HepG2 (cell line): Measurements from ENCODE around the gene ENTPD2. TPM values are rescaled to one million over a fixed set of nuclear protein-coding genes. Genes with fewer than 3 reads are reported as not detected.

ENCODE experiments used
- ATAC-seq: fragments of 200-7000 bp; cut with Tn5 transposase; 3 replicates; pipeline ENCODE4 v1.9.1; 2020; ENCODE audit warnings: mild to moderate bottlenecking, moderate library complexity
- BruUV-seq: library from RNA; stranded (reverse); fragments of 400-500 nt; replicated peaks from 2 replicates; lab custom pipeline; 2021; lab: Mats Ljungman, UMichigan
- CTCF ChIA-PET: fragments of 300-600 bp; formaldehyde crosslinking; extraction: SDS; loops from one replicate; lab custom pipeline; 2021; ENCODE audit warnings: low total read pairs, inconsistent platforms, low intra/inter-chr PET ratio; lab: Yijun Ruan, JAX
- POLR2A ChIA-PET: fragments of 350-600 bp; sonication (Branson Sonifier 250); formaldehyde crosslinking; loops from one replicate; lab custom pipeline; 2020; ENCODE audit warnings: antibody characterized with exemption, inconsistent platforms; lab: Yijun Ruan, JAX
- DNase-seq: peaks from one replicate; pipeline ENCODE4 v3.0.0-alpha.2; 2015; ENCODE audit warnings: low spot score
- FAIRE-seq: peaks from 3 replicates; lab custom pipeline; 2011; peaks lifted over from hg19 to GRCh38; lab: Jason Lieb, UNC
- H2AFZ ChIP-seq: one replicate; pipeline ENCODE4 v1.6.1; 2011; ENCODE audit warnings: low read length, inconsistent platforms
- H3K27ac ChIP-seq: fragments of 300-600 bp; 3 replicates; pipeline ENCODE4 v1.8.0; 2011; ENCODE audit warnings: mixed run types, mild to moderate bottlenecking, mixed read lengths, low read length, inconsistent platforms; ENCODE audit not compliant: insufficient read depth; ENCODE audit errors: extremely low read length
- H3K27me3 ChIP-seq, 2 experiments: fragments of 200-600 bp in 1 of 2; 2 replicates in 1 of 2; 3 replicates in 1 of 2; pipeline versions ENCODE4 v1.6.0 to v1.8.0; 2011; ENCODE audit warnings: low read length in 2 of 2, mild to moderate bottlenecking in 2 of 2, moderate library complexity in 2 of 2, inconsistent platforms in 1 of 2; ENCODE audit not compliant: insufficient read depth in 2 of 2, control insufficient read depth in 1 of 2
- H3K36me3 ChIP-seq, 2 experiments: fragments of 200-600 bp in 1 of 2; replicated peaks in 1 of 2; 2 replicates in 1 of 2; 3 replicates in 1 of 2; pipeline versions ENCODE4 v1.5.1 to v1.8.0; 2011; ENCODE audit warnings: low read length in 2 of 2, inconsistent platforms in 1 of 2; ENCODE audit not compliant: insufficient read depth in 2 of 2, control insufficient read depth in 1 of 2
- H3K4me1 ChIP-seq: 2 replicates; pipeline ENCODE4 v1.5.1; 2012; ENCODE audit warnings: low read length, inconsistent platforms; ENCODE audit not compliant: insufficient read depth
- H3K4me2 ChIP-seq: 2 replicates; pipeline ENCODE4 v1.6.0; 2011; ENCODE audit warnings: low read depth, low read length, inconsistent platforms
- H3K4me3 ChIP-seq, 3 experiments: fragments of 200-600 bp in 1 of 3; sonication (generic), shearing (Covaris generic) in 1 of 3; replicated peaks in 1 of 3; 2 replicates each; pipeline ENCODE4 v1.5.1; 2011 to 2016; ENCODE audit warnings: low read length in 3 of 3, inconsistent platforms in 2 of 3, low read depth in 2 of 3, mild to moderate bottlenecking in 2 of 3, control low read depth in 1 of 3, mixed read lengths in 1 of 3; ENCODE audit not compliant: insufficient read depth in 1 of 3
- H3K79me2 ChIP-seq: one replicate; pipeline ENCODE4 v1.6.1; 2011; ENCODE audit warnings: low read length, inconsistent platforms; ENCODE audit not compliant: insufficient read depth
- H3K9ac ChIP-seq: 2 replicates; pipeline ENCODE4 v1.6.0; 2011; ENCODE audit warnings: mild to moderate bottlenecking, low read depth, low read length, inconsistent platforms; ENCODE audit not compliant: insufficient read depth
- H3K9me3 ChIP-seq: 2 replicates; pipeline ENCODE4 v1.5.1; 2012; ENCODE audit warnings: mild to moderate bottlenecking, low read length
- H4K20me1 ChIP-seq: 2 replicates; pipeline ENCODE4 v1.6.0; 2011; ENCODE audit warnings: inconsistent platforms, mild to moderate bottlenecking, low read length, moderate library complexity; ENCODE audit not compliant: insufficient read depth
- BHLHE40 ChIP-seq: IDR thresholded peaks from 2 replicates; pipeline ENCODE4 v1.6.1; 2011; ENCODE audit warnings: low read length, improper control_type of control experiment
- JUNB ChIP-seq: sonication (generic); formaldehyde crosslinking; IDR thresholded peaks from 2 replicates; pipeline ENCODE4 v1.8.0; 2022; ENCODE audit warnings: missing genetic modification reagents, mild to moderate bottlenecking, borderline replicate concordance
- KDM2A ChIP-seq: sonication (generic); formaldehyde crosslinking; IDR thresholded peaks from 2 replicates; pipeline ENCODE4 v1.4.0; 2020; ENCODE audit warnings: low read depth, missing genetic modification reagents, borderline replicate concordance
- MED1 ChIP-seq: sonication (generic); formaldehyde crosslinking; IDR thresholded peaks from 2 replicates; pipeline ENCODE4 v1.4.0; 2020; ENCODE audit warnings: missing genetic modification reagents
- NR2F6 ChIP-seq, 2 experiments: IDR thresholded peaks; 2 replicates each; pipeline ENCODE4 v1.6.1; 2016; ENCODE audit warnings: antibody characterized with exemption in 1 of 2, mild to moderate bottlenecking in 1 of 2
- SOX6 ChIP-seq, 2 experiments: fragments of 450-650 bp in 1 of 2; sonication (generic) in 1 of 2; formaldehyde crosslinking in 1 of 2; IDR thresholded peaks; 2 replicates each; pipeline versions ENCODE4 v1.4.0 to v1.6.1; 2017 to 2020; ENCODE audit warnings: antibody characterized with exemption in 1 of 2, mild to moderate bottlenecking in 1 of 2, missing genetic modification reagents in 1 of 2
- ZNF24 ChIP-seq: fragments of 450-650 bp; IDR thresholded peaks from 2 replicates; pipeline ENCODE4 v1.6.1; 2017; ENCODE audit warnings: antibody characterized with exemption, mild to moderate bottlenecking
- ZNF569 ChIP-seq: sonication (generic); formaldehyde crosslinking; IDR thresholded peaks from 2 replicates; pipeline ENCODE4 v1.5.0; 2020; ENCODE audit warnings: mild to moderate bottlenecking, missing genetic modification reagents, moderate library complexity, borderline replicate concordance
- WGBS: methylation state at CpG from one replicate; pipeline ENCODE4 v1.1.6; 2017; ENCODE audit warnings: low lambda C conversion rate; 5-methylcytosine and 5-hydroxymethylcytosine counted together
- in situ Hi-C: cut with HindIII; loops from 2 replicates; pipeline ENCODE4 v1.10.0; 2017; ENCODE audit warnings: low pct_unique_long_range_greater_than_20kb; ENCODE audit not compliant: extremely low pct_ligation_motif_present
- intact Hi-C: fragments of 100-400 bp; cut with micrococcal nuclease; formaldehyde crosslinking; loops from one replicate; pipeline ENCODE4 v1.10.0; 2022; ENCODE audit not compliant: unreplicated experiment
- polyA plus RNA-seq, 8 experiments: library from polyadenylated mRNA; depleted of rRNA in 3 of 8; stranded (reverse) in 7 of 8; unstranded in 1 of 8; fragments of >200 nt; fragmentation: Illumina TruSeq in 4 of 8; extraction: Trizol in 4 of 8; gene quantifications; 2 replicates each; pipeline versions ENCODE4 v1.2.1 to v1.2.3, GENCODE V29; 2011 to 2016; ENCODE audit warnings: low read depth in 4 of 8, missing spikeins in 1 of 8, mixed read lengths in 1 of 8; ENCODE audit not compliant: insufficient read depth in 1 of 8
- total RNA-seq, 5 experiments: library from RNA; depleted of rRNA; stranded (reverse); fragments of >200 nt; fragmentation: Illumina TruSeq; extraction: Trizol; gene quantifications; 2 replicates each; pipeline ENCODE4 v1.2.3, GENCODE V29; 2016; ENCODE audit warnings: low read depth in 1 of 5
- TF ChIP-seq, protein P1 (sequence below): sonication (generic); formaldehyde crosslinking; IDR thresholded peaks from 2 replicates; pipeline ENCODE4 v1.5.1; 2020; ENCODE audit warnings: mild to moderate bottlenecking, missing genetic modification reagents, moderate library complexity
- TF ChIP-seq, protein P2 (sequence below): sonication (generic); formaldehyde crosslinking; IDR thresholded peaks from 2 replicates; pipeline ENCODE4 v1.5.0; 2020; ENCODE audit warnings: missing genetic modification reagents, mild to moderate bottlenecking, borderline replicate concordance

Gene ENTPD2
- total and polyA plus RNA-seq, 2 of the 13 experiments (the other 11 are each of a cell fraction or from before 2014, with no cell fraction given): 0.95 to 3.2 TPM

DNA sequence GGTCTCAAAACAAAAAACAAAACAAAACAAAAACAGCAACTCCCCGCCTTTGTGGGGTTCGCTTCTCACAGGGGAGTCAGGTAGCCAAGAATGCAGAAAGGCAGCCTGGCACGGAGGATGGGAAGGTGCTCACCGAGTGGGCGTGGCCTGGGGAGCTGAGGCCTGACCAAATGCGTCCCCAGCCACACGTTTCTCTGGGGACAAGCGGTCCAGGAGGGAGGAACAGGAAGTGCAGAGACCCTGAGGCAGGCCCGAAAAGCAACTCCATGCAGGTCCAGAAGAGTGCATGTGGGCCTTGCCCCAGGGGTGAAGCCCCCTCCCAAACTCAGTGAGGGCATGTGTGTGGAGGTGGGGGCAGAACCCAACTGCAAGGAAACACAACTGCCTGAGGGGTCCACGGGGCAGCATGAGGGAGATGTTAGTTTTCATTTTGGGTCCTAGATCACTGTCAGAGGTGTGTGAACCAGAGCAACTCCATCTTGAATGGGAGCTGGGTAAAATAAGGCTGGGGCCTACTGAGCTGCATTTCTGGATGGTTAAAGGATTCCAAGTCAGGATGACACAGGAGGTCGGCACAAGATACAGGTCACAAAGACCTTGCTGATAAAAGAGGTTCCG is 20.9 kb upstream of the ENTPD2 start:
- FAIRE-seq (no peak), DNase-seq (no peak), ATAC-seq (no peak)
- no peaks in the 10 kb centered on the region for H3K27me3 ChIP-seq
- no peak overlapping the region for H3K27ac ChIP-seq
- WGBS: 77% methylated on average over 12 of the region's 12 CpGs
- no peaks in the 10 kb centered on the region for H4K20me1 ChIP-seq
- H2AFZ ChIP-seq: no peak overlapping the region
- no peaks in the 10 kb centered on the region for H3K9me3 ChIP-seq
- BruUV-seq: no TSS peak
- H3K36me3 ChIP-seq: peaks cover 0 to 4% of the 10 kb centered on the region in 2 experiments; a peak in 3 of 5 replicates
- TF ChIP-seq KDM2A (CRISPR knock-in tag) (no peak), BHLHE40 (no peak), JUNB (CRISPR knock-in tag) (0 out of 2 replicates have a peak, but pooled peaks have one; percentile 27)
- TF ChIP-seq, all 625 proteins: peak for 1
- in situ Hi-C loops (no loop called here), intact Hi-C loops (no loop called here)
- ChIA-PET CTCF (no interaction called here), POLR2A (interaction anchor here (2.9 kb wide), 1 partner anchor 11 kb away, joined by 30 read pairs; the partner anchor contains the start of gene MAN1B1)
- Histone ChIP-seq H3K4me3 (no peak overlapping the region), H3K9ac (no peak overlapping the region), H3K79me2 (no peaks in the 10 kb centered on the region), H3K4me2 (no peak overlapping the region), H3K4me1 (peaks cover 52% of the 10 kb centered on the region)

DNA sequence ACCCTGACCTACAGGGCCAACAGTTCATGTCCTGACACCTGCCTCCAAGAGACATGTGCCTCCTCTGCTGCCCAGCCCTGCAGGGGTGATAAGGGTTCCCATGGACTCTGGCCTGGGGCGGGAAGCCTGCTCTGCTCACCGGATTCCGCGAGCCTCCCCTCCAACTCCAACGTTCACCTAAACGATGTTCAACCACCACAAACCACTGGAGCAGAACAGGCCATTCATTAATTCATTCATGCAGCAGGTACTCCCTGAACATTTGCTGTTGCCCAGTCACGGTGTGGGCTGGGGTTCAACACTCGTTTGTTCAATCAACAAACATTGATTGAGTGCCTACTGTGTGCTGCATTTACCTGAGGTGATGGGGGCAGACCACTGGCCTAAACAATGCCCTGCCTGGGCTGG is 20.1 kb upstream of the ENTPD2 start:
- intact Hi-C loops: no loop called here
- ChIA-PET CTCF (no interaction called here), POLR2A (no interaction called here)
- TF ChIP-seq MED1 (0 out of 2 replicates have a peak, but pooled peaks have one; percentile 30), NR2F6 (IDR thresholded peaks at IDR 0.05) (no peak), NR2F6 (CRISPR knock-in tag; IDR thresholded peaks at IDR 0.05) (0 out of 2 replicates have a peak, but pooled peaks have one; percentile 24), ZNF569 (CRISPR knock-in tag) (no peak), ZNF24 (peak; percentile 62; the same call in 1 of the 2 replicates), SOX6 (IDR thresholded peaks at IDR 0.05) (no peak), SOX6 (CRISPR knock-in tag; IDR thresholded peaks at IDR 0.05) (no peak)
- TF ChIP-seq, protein P1, sequence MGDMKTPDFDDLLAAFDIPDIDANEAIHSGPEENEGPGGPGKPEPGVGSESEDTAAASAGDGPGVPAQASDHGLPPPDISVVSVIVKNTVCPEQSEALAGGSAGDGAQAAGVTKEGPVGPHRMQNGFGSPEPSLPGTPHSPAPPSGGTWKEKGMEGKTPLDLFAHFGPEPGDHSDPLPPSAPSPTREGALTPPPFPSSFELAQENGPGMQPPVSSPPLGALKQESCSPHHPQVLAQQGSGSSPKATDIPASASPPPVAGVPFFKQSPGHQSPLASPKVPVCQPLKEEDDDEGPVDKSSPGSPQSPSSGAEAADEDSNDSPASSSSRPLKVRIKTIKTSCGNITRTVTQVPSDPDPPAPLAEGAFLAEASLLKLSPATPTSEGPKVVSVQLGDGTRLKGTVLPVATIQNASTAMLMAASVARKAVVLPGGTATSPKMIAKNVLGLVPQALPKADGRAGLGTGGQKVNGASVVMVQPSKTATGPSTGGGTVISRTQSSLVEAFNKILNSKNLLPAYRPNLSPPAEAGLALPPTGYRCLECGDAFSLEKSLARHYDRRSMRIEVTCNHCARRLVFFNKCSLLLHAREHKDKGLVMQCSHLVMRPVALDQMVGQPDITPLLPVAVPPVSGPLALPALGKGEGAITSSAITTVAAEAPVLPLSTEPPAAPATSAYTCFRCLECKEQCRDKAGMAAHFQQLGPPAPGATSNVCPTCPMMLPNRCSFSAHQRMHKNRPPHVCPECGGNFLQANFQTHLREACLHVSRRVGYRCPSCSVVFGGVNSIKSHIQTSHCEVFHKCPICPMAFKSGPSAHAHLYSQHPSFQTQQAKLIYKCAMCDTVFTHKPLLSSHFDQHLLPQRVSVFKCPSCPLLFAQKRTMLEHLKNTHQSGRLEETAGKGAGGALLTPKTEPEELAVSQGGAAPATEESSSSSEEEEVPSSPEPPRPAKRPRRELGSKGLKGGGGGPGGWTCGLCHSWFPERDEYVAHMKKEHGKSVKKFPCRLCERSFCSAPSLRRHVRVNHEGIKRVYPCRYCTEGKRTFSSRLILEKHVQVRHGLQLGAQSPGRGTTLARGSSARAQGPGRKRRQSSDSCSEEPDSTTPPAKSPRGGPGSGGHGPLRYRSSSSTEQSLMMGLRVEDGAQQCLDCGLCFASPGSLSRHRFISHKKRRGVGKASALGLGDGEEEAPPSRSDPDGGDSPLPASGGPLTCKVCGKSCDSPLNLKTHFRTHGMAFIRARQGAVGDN (CRISPR knock-in tag): peak; percentile 77
- TF ChIP-seq, protein P2, sequence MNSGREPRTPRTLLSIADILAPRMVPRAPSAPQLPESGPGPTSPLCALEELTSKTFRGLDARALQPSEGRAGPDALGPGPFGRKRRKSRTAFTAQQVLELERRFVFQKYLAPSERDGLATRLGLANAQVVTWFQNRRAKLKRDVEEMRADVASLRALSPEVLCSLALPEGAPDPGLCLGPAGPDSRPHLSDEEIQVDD (CRISPR knock-in tag): 0 out of 2 replicates have a peak, but pooled peaks have one; percentile 49

More for the DNA sequence above, 20.1 kb upstream of the ENTPD2 start:
- Histone ChIP-seq H3K27me3 (no peaks in the 10 kb centered on the region; a peak in 1 of 5 replicates), H3K27ac (no peak overlapping the region), H3K9ac (no peak overlapping the region), H3K4me1 (peaks cover 56% of the 10 kb centered on the region), H3K9me3 (no peaks in the 10 kb centered on the region), H3K4me3 (no peak overlapping the region; a peak in 1 of 6 replicates), H3K4me2 (peak overlapping the region; percentile 64), H2AFZ (no peak overlapping the region), H3K79me2 (peaks cover 7% of the 10 kb centered on the region), H3K36me3 (no peaks in the 10 kb centered on the region; a peak in 1 of 5 replicates), H4K20me1 (peaks cover 4% of the 10 kb centered on the region; the same call in 1 of the 2 replicates)
- 4% methylated on average over 8 of the region's 8 CpGs for whole genome bisulfite sequencing
- DNase-seq (peak; percentile 58), FAIRE-seq (peak; percentile 60), ATAC-seq (no peak)
- in situ Hi-C loops: no loop called here
- BruUV-seq: no TSS peak
